Upper lobe of right lung (tissue), 1 donor: ENCODE data around the gene POU2AF2. TPM values are rescaled to one million over a fixed set of nuclear protein-coding genes. Genes with fewer than 3 reads are reported as not detected.
"Not testable (repeated sequence)": the region's sequence is repeated elsewhere in the genome, so short reads cannot be mapped to it uniquely, and the experiment has no call there.

ENCODE experiments used
- ATAC-seq: fragments of 200-7000 bp; cut with Tn5 transposase; one replicate; pipeline ENCODE4 v1.9.1; 2020; ENCODE audit warnings: mild to moderate bottlenecking, moderate library complexity
- DNase-seq: peaks from one replicate; pipeline ENCODE4 v3.0.0-alpha.2; 2020
- H3K27ac ChIP-seq: fragments of 200-600 bp; one replicate; pipeline ENCODE4 v1.8.0; 2022
- H3K27me3 ChIP-seq: fragments of 200-600 bp; one replicate; pipeline ENCODE4 v1.8.0; 2022; ENCODE audit warnings: mild to moderate bottlenecking
- H3K36me3 ChIP-seq: fragments of 200-600 bp; one replicate; pipeline ENCODE4 v1.8.0; 2022
- H3K4me1 ChIP-seq: fragments of 200-600 bp; one replicate; pipeline ENCODE4 v1.8.0; 2022
- H3K4me3 ChIP-seq: fragments of 200-600 bp; one replicate; pipeline ENCODE4 v1.8.0; 2022; ENCODE audit warnings: mild to moderate bottlenecking
- H3K9me3 ChIP-seq: fragments of 200-600 bp; one replicate; pipeline ENCODE4 v1.8.0; 2022
- CTCF ChIP-seq: fragments of 200-600 bp; IDR thresholded peaks from one replicate; pipeline ENCODE4 v1.8.0; 2022; ENCODE audit warnings: antibody characterized with exemption
- intact Hi-C: fragments of 100-400 bp; cut with DNase I; formaldehyde crosslinking; loops from one replicate; pipeline ENCODE4 v1.11.0; 2022
- total RNA-seq: library from RNA; stranded (reverse); fragmentation: NEBNext Ultra II Directional; extraction: Animal tissue kit (Norgen Biotek cat#: 25700); gene quantifications from one replicate; pipeline ENCODE4 v1.2.1, GENCODE V29; 2021
- donor health status: DM: no; HTN: yes; CAD: no; lungs with severe emphysema.

POU2AF2 gene
- total RNA-seq, 1 donor from 2014 or later, result not detected

- no peaks in the 10 kb centered on the region for H3K36me3 ChIP-seq
- intact Hi-C loops, result no loop called here
- no peak for ATAC-seq
- no peaks in the 10 kb centered on the region for H3K4me1 ChIP-seq
- no peak overlapping the region for H3K4me3 ChIP-seq
- no peak overlapping the region for H3K27ac ChIP-seq
- DNase-seq, result no peak
- H3K9me3 ChIP-seq, result no peaks in the 10 kb centered on the region
- no peak for TF ChIP-seq CTCF
- no peaks in the 10 kb centered on the region for H3K27me3 ChIP-seq
These were observed 66.6 kb downstream of the POU2AF2 start for GRCh38 chr11:111312076-111312475.

- ATAC-seq (no peak), DNase-seq (no peak)
- Histone ChIP-seq H3K4me1 (no peaks in the 10 kb centered on the region), H3K9me3 (no peaks in the 10 kb centered on the region), H3K27me3 (no peaks in the 10 kb centered on the region), H3K27ac (no peak overlapping the region), H3K36me3 (no peaks in the 10 kb centered on the region), H3K4me3 (no peak overlapping the region)
- intact Hi-C loops, result no loop called here
- no peak for TF ChIP-seq CTCF
These were observed 73.8 kb downstream of the POU2AF2 start for GRCh38 chr11:111319296-111319695.

- H3K9me3 ChIP-seq, ATAC-seq, H3K27me3 ChIP-seq, DNase-seq, H3K36me3 ChIP-seq, H3K4me3 ChIP-seq, H3K27ac ChIP-seq, H3K4me1 ChIP-seq, intact Hi-C loops: not testable (repeated sequence)
These were observed 74.7 kb downstream of the POU2AF2 start for GRCh38 chr11:111320199-111320598.

GRCh38 chr11:111320728-111321568 lies 75.4 kb downstream of the POU2AF2 start:
- H3K4me3 ChIP-seq, result no peak overlapping the region
- no peaks in the 10 kb centered on the region for H3K9me3 ChIP-seq
- no peaks in the 10 kb centered on the region for H3K27me3 ChIP-seq
- H3K36me3 ChIP-seq, result no peaks in the 10 kb centered on the region
- ATAC-seq (peak; percentile 65), DNase-seq (no peak)
- H3K27ac ChIP-seq, result no peak overlapping the region
- no peak for TF ChIP-seq CTCF
- H3K4me1 ChIP-seq, result no peaks in the 10 kb centered on the region
- intact Hi-C loops, result no loop called here

- Histone ChIP-seq H3K9me3 (no peaks in the 10 kb centered on the region), H3K4me3 (no peak overlapping the region), H3K4me1 (no peaks in the 10 kb centered on the region), H3K27ac (no peak overlapping the region), H3K27me3 (no peaks in the 10 kb centered on the region), H3K36me3 (no peaks in the 10 kb centered on the region)
- no peak for TF ChIP-seq CTCF
- DNase-seq, result no peak
- intact Hi-C loops, result no loop called here
- peak; percentile 31 for ATAC-seq
These were observed 77.0 kb downstream of the POU2AF2 start for GRCh38 chr11:111322534-111322933.

- TF ChIP-seq CTCF, result no peak
- no peaks in the 10 kb centered on the region for H3K4me1 ChIP-seq
- no peak overlapping the region for H3K27ac ChIP-seq
- H3K9me3 ChIP-seq, result no peaks in the 10 kb centered on the region
- no peak for DNase-seq
- no peak overlapping the region for H3K4me3 ChIP-seq
- H3K27me3 ChIP-seq, result no peaks in the 10 kb centered on the region
- no peak for ATAC-seq
- intact Hi-C loops, result no loop called here
- no peaks in the 10 kb centered on the region for H3K36me3 ChIP-seq
These were observed 78.8 kb downstream of the POU2AF2 start for GRCh38 chr11:111324277-111324720.
